Islet of Langerhans (tissue), 1 donor: Measurements from ENCODE around the gene TMEM59L.

ENCODE experiments used
- FAIRE-seq: peaks from one replicate; lab custom pipeline; 2011; peaks lifted over from hg19 to GRCh38; lab: Jason Lieb, UNC

Gene TMEM59L

GRCh38 chr19:18659281-18660050 lies 46.8 kb downstream of the TMEM59L start:
- no peak for FAIRE-seq

DNA sequence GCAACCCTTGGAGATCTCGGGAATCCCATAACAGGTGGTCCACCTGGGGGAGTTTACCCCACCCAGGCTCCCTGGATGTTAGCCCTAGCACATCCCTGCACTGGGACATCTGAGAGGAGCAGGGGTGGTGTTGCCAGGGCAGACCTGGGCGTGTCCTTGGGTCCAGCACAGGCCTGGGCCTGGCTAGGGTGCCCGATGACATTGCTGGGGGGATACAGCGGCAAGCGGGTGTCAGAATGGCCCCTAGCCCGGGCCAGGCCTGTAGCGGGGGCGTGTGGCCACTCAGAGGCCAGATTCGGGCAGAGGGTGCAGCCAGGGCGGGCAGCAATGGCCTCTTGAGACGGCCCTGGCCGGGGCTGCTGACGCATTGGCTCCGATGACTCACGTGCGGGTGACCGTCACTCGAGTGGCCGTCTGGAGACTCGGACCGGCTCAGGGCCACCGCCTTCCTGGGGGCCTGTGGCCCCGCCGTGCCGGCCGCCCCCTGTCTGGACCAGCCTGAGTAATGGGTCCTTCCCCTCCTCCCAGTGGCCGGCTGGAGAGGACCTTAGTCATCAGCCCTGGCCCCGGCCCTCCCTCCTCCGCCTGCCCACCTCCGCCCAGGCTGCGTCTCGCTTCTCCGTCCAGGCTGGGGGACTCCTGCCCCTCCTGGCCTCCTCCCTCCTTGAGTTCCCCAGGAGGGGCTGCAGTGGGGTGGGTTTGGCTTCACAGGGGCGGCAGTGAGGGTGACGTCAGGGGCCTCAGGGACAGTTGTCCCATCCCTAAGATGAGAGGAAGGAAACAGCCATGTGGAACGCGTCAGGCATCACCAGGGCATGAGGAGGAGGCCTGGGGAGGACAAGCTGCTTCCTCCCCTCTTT lies 47.6 kb downstream of the TMEM59L start:
- no peak for FAIRE-seq

DNA sequence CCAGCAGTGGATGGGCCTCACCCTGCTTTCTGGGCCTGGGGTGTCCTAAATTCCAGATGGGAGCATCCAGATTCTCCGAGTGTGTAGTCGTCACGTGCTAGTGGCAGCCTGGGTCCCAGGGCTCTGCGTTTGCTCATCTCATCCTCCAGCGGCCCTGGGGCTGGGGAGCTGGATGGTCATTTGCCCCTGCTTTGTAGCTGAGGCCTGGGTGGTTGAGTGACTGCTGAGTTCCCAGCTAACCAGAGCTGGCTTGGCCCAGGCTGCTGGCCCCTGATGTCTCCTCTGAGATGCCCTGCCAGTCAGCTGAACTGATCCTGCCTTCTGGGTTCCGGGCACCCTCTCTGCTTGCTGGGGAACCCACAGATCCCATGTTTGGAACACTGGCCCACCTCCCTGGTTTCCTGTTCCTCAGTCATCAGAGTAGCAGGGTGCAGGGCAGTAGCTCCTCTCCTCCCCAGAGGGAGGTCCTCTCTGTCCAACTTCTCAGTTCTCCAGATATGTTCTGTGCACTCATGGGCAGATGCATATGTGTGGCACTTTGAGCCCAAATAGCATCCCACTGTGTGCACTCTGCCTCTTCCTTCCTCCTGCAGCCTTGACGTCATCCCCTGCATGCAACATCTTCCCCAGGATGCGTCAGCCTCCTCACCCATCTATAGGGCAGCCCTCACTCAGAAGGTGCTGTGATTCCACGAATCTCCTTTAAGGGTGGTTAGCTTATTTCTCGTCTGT lies 48.4 kb downstream of the TMEM59L start:
- no peak for FAIRE-seq

DNA sequence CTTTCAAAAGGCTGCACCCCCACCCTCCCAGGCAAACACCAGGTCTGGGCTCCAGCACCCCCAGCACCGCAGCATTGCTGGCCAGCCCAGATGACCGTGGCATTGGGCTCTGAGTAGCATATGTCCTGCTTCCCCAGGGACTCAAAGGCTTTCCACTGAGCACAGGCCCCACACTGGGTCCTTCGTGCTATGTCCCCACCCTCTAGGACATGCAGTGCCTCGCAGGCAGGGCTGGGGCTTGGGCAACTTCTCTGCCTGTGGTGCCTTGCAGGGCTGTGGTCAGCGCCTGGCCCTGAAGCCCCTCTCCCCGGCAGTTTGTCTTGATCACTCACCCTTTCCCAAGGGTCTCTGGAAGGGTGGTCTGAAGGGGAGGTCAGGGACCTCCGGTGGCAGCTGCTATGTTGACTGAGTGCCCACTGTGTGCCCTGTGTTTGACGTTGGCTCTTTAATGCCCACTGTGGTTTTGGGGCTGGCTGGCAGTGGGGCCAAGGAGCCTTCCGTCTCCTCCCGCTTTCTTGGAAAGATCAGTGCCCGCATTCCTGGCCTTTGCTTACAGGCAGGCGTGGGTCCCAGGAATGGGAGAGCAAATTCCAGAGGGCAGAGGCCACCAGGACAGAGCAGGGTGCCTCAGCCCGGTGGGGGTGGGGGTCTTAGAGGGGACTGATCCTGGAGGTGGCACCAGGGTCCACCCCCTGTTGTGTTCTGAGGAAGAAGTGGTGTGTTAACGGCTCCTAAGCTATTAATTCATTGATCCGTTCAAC lies 50.5 kb downstream of the TMEM59L start:
- no peak for FAIRE-seq

- FAIRE-seq: no peak
Observed at GRCh38 chr19:18663940-18664530, 51.4 kb downstream of the TMEM59L start.

DNA sequence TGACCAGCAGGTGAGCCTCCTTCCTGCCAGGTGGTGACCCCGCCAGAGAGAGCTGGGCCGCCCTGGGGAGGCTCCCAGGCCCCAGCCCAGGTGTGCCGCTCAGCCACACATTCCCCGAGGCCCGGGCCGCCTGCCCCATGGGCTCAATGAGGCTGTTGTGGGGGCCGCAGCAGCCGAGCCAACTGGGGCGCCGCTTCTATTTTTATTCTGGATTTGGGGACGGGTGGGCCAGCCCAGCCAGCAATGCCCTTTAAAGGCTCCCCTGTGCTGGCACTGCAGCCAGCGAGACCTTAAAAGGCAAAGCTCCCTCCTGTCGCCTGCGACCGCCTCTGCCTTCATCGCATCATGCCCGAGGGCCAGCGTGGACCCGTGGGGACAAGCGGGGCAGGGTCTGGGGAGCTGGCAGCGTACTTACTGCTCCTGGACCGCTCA lies 53.1 kb downstream of the TMEM59L start:
- FAIRE-seq: no peak

DNA sequence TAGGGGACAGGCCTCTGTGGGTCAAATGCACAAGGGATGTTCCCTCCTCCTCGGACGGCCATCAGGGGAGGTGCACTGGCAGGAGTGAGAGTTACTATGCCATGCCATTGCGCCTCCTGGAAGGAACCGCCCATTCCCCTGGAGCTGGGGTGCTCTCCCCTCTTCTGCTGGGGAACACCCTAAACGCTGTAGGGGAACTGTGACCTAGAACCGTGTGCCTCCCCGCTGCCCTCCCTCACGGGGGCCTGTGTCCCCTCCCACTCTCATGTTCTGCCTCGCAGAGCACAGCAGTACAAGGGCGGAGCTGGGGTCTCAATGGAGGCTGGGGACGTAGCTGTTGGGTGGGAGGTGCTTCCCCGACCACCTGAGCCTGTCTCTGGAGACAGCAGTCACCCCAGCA lies 53.6 kb downstream of the TMEM59L start:
- no peak for FAIRE-seq

GRCh38 chr19:18666784-18667183 lies 54.1 kb downstream of the TMEM59L start:
- no peak for FAIRE-seq

GRCh38 chr19:18667531-18668251 lies 55.0 kb downstream of the TMEM59L start:
- FAIRE-seq: no peak

- no peak for FAIRE-seq
Observed at GRCh38 chr19:18668252-18668631, 55.6 kb downstream of the TMEM59L start.

DNA sequence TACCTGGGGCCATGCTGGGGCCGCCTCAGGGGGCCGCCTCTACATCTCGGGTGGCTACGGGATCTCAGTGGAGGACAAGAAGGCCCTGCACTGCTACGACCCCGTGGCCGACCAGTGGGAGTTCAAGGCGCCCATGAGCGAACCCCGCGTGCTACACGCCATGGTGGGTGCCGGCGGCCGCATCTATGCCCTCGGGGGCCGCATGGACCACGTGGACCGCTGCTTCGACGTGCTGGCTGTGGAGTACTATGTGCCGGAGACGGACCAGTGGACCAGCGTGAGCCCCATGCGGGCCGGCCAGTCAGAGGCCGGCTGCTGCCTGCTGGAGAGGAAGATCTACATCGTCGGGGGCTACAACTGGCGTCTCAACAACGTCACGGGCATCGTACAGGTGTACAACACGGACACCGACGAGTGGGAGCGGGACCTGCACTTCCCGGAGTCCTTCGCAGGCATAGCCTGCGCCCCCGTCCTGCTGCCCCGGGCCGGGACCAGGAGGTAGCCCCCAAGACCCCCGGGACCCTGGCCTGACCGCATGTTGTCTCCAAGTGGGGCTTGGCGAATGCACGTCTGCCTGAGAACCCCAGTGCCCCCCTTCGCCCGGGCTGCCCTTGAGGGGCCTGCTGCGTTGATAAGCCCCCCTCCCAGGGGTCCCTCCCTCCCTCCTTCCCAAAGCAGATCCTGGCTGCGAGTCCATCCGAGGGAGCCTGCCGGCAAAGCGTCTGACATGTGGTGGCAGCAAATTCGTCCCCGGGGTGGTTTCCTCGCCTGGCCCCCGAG lies 56.3 kb downstream of the TMEM59L start:
- FAIRE-seq: no peak

DNA sequence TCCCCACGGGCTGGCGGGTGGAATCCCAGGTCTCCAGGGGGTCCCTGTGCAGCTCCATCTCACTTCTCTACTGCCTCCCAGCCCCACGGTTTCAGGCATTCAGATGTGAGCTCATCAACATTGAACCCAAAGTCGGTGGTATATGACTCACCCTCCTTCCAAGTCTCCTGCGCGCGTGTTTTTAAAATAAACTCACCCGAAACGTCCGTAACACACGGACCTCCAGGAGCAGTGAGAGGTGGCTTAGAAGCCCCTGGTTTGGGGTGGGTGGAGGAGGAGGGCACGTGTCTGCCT lies 56.8 kb downstream of the TMEM59L start:
- no peak for FAIRE-seq

- FAIRE-seq: no peak
Observed at GRCh38 chr19:18669883-18670282, 57.2 kb downstream of the TMEM59L start.

GRCh38 chr19:18670312-18670711 lies 57.6 kb downstream of the TMEM59L start:
- no peak for FAIRE-seq
